Stimulated activated naive CD8-positive, alpha-beta T cell treated with anti-CD3 and anti-CD28 coated beads, Interleukin-15, amount 100 ng/mL, for 72 hours (primary cell): ENCODE measurements around the gene HSPB6.
"Not testable (repeated sequence)": the region's sequence is repeated elsewhere in the genome, so short reads cannot be mapped to it uniquely, and the experiment has no call there.

Source experiments
- ATAC-seq: fragments of 150-1000 bp; cut with Tn5 transposase; 2 replicates; pipeline ENCODE4 v1.10.0; 2021; ENCODE audit warnings: mild to moderate bottlenecking, moderate library complexity
- DNase-seq, 2 donors: peaks; one replicate each; pipeline ENCODE4 v3.0.0; 2021 to 2022
- H3K27ac Mint-ChIP-seq, 2 donors: one replicate each; pipeline ENCODE4 v1.8.0; 2022; ENCODE audit warnings: mild to moderate bottlenecking in 2 of 2, mixed read lengths in 2 of 2, moderate library complexity in 2 of 2
- H3K27me3 Mint-ChIP-seq: one replicate; pipeline ENCODE4 v1.8.0; 2022; ENCODE audit warnings: mixed read lengths
- H3K4me1 Mint-ChIP-seq: one replicate; pipeline ENCODE4 v1.8.0; 2022; ENCODE audit warnings: mild to moderate bottlenecking, mixed read lengths
- H3K4me3 Mint-ChIP-seq, 2 donors: one replicate each; pipeline ENCODE4 v1.8.0; 2022; ENCODE audit warnings: mild to moderate bottlenecking in 2 of 2, mixed read lengths in 2 of 2, moderate library complexity in 1 of 2
- H3K9me3 Mint-ChIP-seq, 2 donors: one replicate each; pipeline ENCODE4 v1.8.0; 2022; ENCODE audit warnings: mixed read lengths in 2 of 2

Gene HSPB6

GRCh38 chr19:35734273-35734672 is 22.6 kb downstream of the HSPB6 start:
- peak overlapping the region in 1 of 2 donors; percentile 93 for H3K27ac Mint-ChIP-seq
- no peaks in the 10 kb centered on the region for H3K27me3 Mint-ChIP-seq
- H3K9me3 Mint-ChIP-seq: no peaks in the 10 kb centered on the region
- peaks cover 48% of the 10 kb centered on the region for H3K4me1 Mint-ChIP-seq
- no peak for ATAC-seq
- DNase-seq: no peak
- peak overlapping the region in 1 of 2 donors; percentile 34 for H3K4me3 Mint-ChIP-seq

GRCh38 chr19:35733180-35734125 is 23.4 kb downstream of the HSPB6 start:
- Mint-ChIP-seq H3K27ac (peak overlapping the region; percentile 72 to 81), H3K4me1 (peaks cover 40% of the 10 kb centered on the region), H3K27me3 (no peaks in the 10 kb centered on the region), H3K4me3 (no peak overlapping the region), H3K9me3 (no peaks in the 10 kb centered on the region)
- ATAC-seq (no peak), DNase-seq (no peak)

GRCh38 chr19:35732540-35733179 is 24.2 kb downstream of the HSPB6 start:
- Mint-ChIP-seq H3K9me3 (no peaks in the 10 kb centered on the region), H3K4me1 (peaks cover 36% of the 10 kb centered on the region), H3K27ac (peak overlapping the region in 1 of 2 donors; percentile 81), H3K27me3 (no peaks in the 10 kb centered on the region), H3K4me3 (no peak overlapping the region)
- ATAC-seq (peak; percentile 5), DNase-seq (no peak)

GRCh38 chr19:35731779-35732405 is 24.9 kb downstream of the HSPB6 start:
- H3K4me3 Mint-ChIP-seq: no peak overlapping the region
- peak overlapping the region in 1 of 2 donors; percentile 81 for H3K27ac Mint-ChIP-seq
- H3K4me1 Mint-ChIP-seq: peaks cover 29% of the 10 kb centered on the region
- no peak for ATAC-seq
- no peaks in the 10 kb centered on the region for H3K27me3 Mint-ChIP-seq
- H3K9me3 Mint-ChIP-seq: no peaks in the 10 kb centered on the region
- DNase-seq: no peak

GRCh38 chr19:35731353-35731752 is 25.5 kb downstream of the HSPB6 start:
- no peaks in the 10 kb centered on the region for H3K9me3 Mint-ChIP-seq
- no peak for ATAC-seq
- peak overlapping the region in 1 of 2 donors; percentile 2 for H3K4me3 Mint-ChIP-seq
- H3K27me3 Mint-ChIP-seq: no peaks in the 10 kb centered on the region
- H3K4me1 Mint-ChIP-seq: peaks cover 23% of the 10 kb centered on the region
- H3K27ac Mint-ChIP-seq: peak overlapping the region in 1 of 2 donors; percentile 65
- no peak for DNase-seq

GRCh38 chr19:35730326-35730725 is 26.5 kb downstream of the HSPB6 start:
- Mint-ChIP-seq H3K27ac (peak overlapping the region in 1 of 2 donors; percentile 68), H3K27me3 (no peaks in the 10 kb centered on the region), H3K9me3 (no peaks in the 10 kb centered on the region), H3K4me3 (no peak overlapping the region), H3K4me1 (peaks cover 21% of the 10 kb centered on the region)
- no peak for DNase-seq
- no peak for ATAC-seq

GRCh38 chr19:35729763-35730162 is 27.1 kb downstream of the HSPB6 start:
- Mint-ChIP-seq H3K4me3 (no peak overlapping the region), H3K9me3 (no peaks in the 10 kb centered on the region), H3K4me1 (peaks cover 17% of the 10 kb centered on the region), H3K27ac (no peak overlapping the region), H3K27me3 (no peaks in the 10 kb centered on the region)
- no peak for ATAC-seq
- no peak for DNase-seq

- Mint-ChIP-seq H3K4me1 (peaks cover 11% of the 10 kb centered on the region), H3K27ac (peak overlapping the region in 1 of 2 donors; percentile 37), H3K27me3 (no peaks in the 10 kb centered on the region), H3K9me3 (no peaks in the 10 kb centered on the region), H3K4me3 (no peak overlapping the region)
- no peak for DNase-seq
- no peak for ATAC-seq
These were observed 27.8 kb downstream of the HSPB6 start for GRCh38 chr19:35729021-35729420.

- ATAC-seq (no peak), DNase-seq (no peak)
- no peak overlapping the region for H3K4me3 Mint-ChIP-seq
- H3K27ac Mint-ChIP-seq: peak overlapping the region in 1 of 2 donors; percentile 14
- no peaks in the 10 kb centered on the region for H3K27me3 Mint-ChIP-seq
- no peaks in the 10 kb centered on the region for H3K9me3 Mint-ChIP-seq
- H3K4me1 Mint-ChIP-seq: peaks cover 17% of the 10 kb centered on the region
These were observed 28.7 kb downstream of the HSPB6 start for GRCh38 chr19:35727956-35728706.

GRCh38 chr19:35727053-35727955 is 29.5 kb downstream of the HSPB6 start:
- DNase-seq (no peak), ATAC-seq (no peak)
- Mint-ChIP-seq H3K27me3 (no peaks in the 10 kb centered on the region), H3K9me3 (no peaks in the 10 kb centered on the region), H3K4me1 (peaks cover 23% of the 10 kb centered on the region), H3K27ac (peak overlapping the region in 1 of 2 donors; percentile 9), H3K4me3 (no peak overlapping the region)

- ATAC-seq (no peak), DNase-seq (no peak)
- peaks cover 38% of the 10 kb centered on the region for H3K4me1 Mint-ChIP-seq
- peak overlapping the region; percentile 33 to 82 for H3K27ac Mint-ChIP-seq
- H3K27me3 Mint-ChIP-seq: no peaks in the 10 kb centered on the region
- no peaks in the 10 kb centered on the region for H3K9me3 Mint-ChIP-seq
- no peak overlapping the region for H3K4me3 Mint-ChIP-seq
These were observed 31.5 kb downstream of the HSPB6 start for GRCh38 chr19:35725216-35725861.

- Mint-ChIP-seq H3K4me3 (no peak overlapping the region), H3K27ac (peak overlapping the region in 1 of 2 donors; percentile 80), H3K9me3 (no peaks in the 10 kb centered on the region), H3K4me1 (peaks cover 44% of the 10 kb centered on the region), H3K27me3 (no peaks in the 10 kb centered on the region)
- ATAC-seq (no peak), DNase-seq (no peak)
These were observed 32.3 kb downstream of the HSPB6 start for GRCh38 chr19:35724560-35724959.

GRCh38 chr19:35724132-35724531 is 32.7 kb downstream of the HSPB6 start:
- H3K27ac Mint-ChIP-seq: peak overlapping the region in 1 of 2 donors; percentile 80
- H3K27me3 Mint-ChIP-seq, ATAC-seq, H3K4me3 Mint-ChIP-seq, DNase-seq, H3K9me3 Mint-ChIP-seq: not testable (repeated sequence)
- peaks cover 49% of the 10 kb centered on the region for H3K4me1 Mint-ChIP-seq

- H3K4me1 Mint-ChIP-seq: peaks cover 53% of the 10 kb centered on the region
- H3K27ac Mint-ChIP-seq: peak overlapping the region in 1 of 2 donors; percentile 76
- no peak for ATAC-seq
- H3K4me3 Mint-ChIP-seq: no peak overlapping the region
- no peak for DNase-seq
- no peaks in the 10 kb centered on the region for H3K27me3 Mint-ChIP-seq
- no peaks in the 10 kb centered on the region for H3K9me3 Mint-ChIP-seq
These were observed 33.2 kb downstream of the HSPB6 start for GRCh38 chr19:35723671-35724070.
